ENCODE data around the gene PGC.

The PGC gene

GRCh38 chr6:41714556-41715273 is 32.5 kb downstream of the PGC start:
- TF ChIP-seq CTCF (conservative IDR thresholded peaks at IDR 0.05) (no peak), ZFX (IDR thresholded peaks at IDR 0.05) (no peak)

DNA sequence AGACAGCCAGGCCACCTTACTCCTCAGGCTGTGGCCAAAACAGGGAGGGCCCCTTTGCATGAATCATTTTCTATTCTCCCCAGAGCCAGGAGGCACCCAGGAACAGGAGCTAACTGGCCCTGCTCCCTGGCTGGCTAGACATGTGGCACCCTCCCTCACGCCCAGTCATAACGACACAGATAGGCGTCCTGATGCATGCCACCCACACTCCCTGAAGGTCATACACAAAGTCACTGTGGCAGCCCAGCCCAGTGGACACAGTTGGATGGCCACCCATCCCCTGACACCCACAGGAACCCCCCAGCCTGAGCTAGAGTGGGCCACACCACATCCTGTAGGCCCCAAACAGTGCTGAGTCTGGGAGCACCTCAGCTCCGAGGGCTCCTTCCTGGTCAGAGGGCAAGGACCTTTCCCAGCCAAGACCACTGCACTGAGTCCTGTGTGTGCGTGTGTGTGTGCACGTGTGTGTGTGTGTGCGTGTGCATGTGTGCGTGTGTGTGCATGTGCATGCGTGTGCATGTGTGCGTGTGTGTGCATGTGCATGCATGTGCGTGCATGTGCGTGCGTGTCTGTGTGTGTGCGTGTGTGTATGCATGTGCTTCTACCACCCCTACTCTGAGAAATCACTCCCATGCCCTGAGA is 33.4 kb downstream of the PGC start:
- peak overlapping the region; percentile 68 for H3K27ac ChIP-seq
- TF ChIP-seq CTCF (conservative IDR thresholded peaks at IDR 0.05) (no peak), ZFX (IDR thresholded peaks at IDR 0.05) (no peak)

More at GRCh38 chr6:41714556-41715273, 32.5 kb downstream of the PGC start:
- H3K27ac ChIP-seq, result no peak overlapping the region; the same call in 1 of the 2 replicates

GRCh38 chr6:41713159-41713649 is 34.0 kb downstream of the PGC start:
- no peak for TF ChIP-seq ZFX (IDR thresholded peaks at IDR 0.05)
- no peak for TF ChIP-seq CTCF (conservative IDR thresholded peaks at IDR 0.05)
- H3K27ac ChIP-seq, result peak overlapping the region; percentile 68

- peak overlapping the region; percentile 68 for H3K27ac ChIP-seq
- TF ChIP-seq ZFX (IDR thresholded peaks at IDR 0.05) (no peak), CTCF (conservative IDR thresholded peaks at IDR 0.05) (no peak)
Observed at GRCh38 chr6:41712651-41713103, 34.5 kb downstream of the PGC start.

- peak overlapping the region; percentile 68 for H3K27ac ChIP-seq
- TF ChIP-seq CTCF (conservative IDR thresholded peaks at IDR 0.05) (no peak), ZFX (IDR thresholded peaks at IDR 0.05) (no peak)
Observed at GRCh38 chr6:41711323-41712038, 35.7 kb downstream of the PGC start.

- TF ChIP-seq CTCF (conservative IDR thresholded peaks at IDR 0.05) (no peak), ZFX (IDR thresholded peaks at IDR 0.05) (no peak)
- no peak overlapping the region for H3K27ac ChIP-seq
Observed at GRCh38 chr6:41709375-41709774, 37.8 kb downstream of the PGC start.
